ENCODE measurements around the gene EMSY. TPM values are rescaled to one million over a fixed set of nuclear protein-coding genes. Genes with fewer than 3 reads are reported as not detected.

Gene EMSY
- total RNA-seq, 5 donors from 2014 or later (not counting 1 experiment from before 2014, with no cell fraction given): 33.4 to 39.0 (median 38.0) TPM

- no peak for ATAC-seq (replicated peaks in 1 of 4)
- Mint-ChIP-seq H3K27me3 (no peaks in the 10 kb centered on the region), H3K4me1 (peaks cover 37 to 52% (median 40%) of the 10 kb centered on the region in 3 donors), H3K36me3 (peaks cover 38% of the 10 kb centered on the region), H3K27ac (no peak overlapping the region), H3K9me3 (no peaks in the 10 kb centered on the region), H3K4me3 (no peak overlapping the region)
- ChIA-PET CTCF (no interaction called here), POLR2A (no interaction called here)
- DNase-seq: no peak
- Histone ChIP-seq H3K27me3 (replicated peaks in 1 of 2; ENCODE audit: control insufficient read depth in 2 of 2, extremely low read depth in 1 of 2, insufficient read depth in 2 of 2, low read length in 1 of 2) (no peaks in the 10 kb centered on the region), H3K4me3 (ENCODE audit: control insufficient read depth in 1 of 2, extremely low read depth in 1 of 2, low read length in 1 of 2) (no peak overlapping the region), H3K4me1 (ENCODE audit: control insufficient read depth in 1 of 2, extremely low read depth in 1 of 2, insufficient read depth in 2 of 2, low read length in 2 of 2) (peaks cover 8% of the 10 kb centered on the region in 2 experiments), H3K36me3 (ENCODE audit: control insufficient read depth in 2 of 2, extremely low read depth in 1 of 2, insufficient read depth in 1 of 2, low read length in 1 of 2) (peaks cover 4 to 40% of the 10 kb centered on the region in 2 donors), H3K27ac (ENCODE audit: low read length) (no peak overlapping the region), H3K9me3 (no peaks in the 10 kb centered on the region)
- no CpG with 5 or more reads among the region's 2 CpGs for WGBS (ENCODE audit: insufficient coverage)
Measured at GRCh38 chr11:76448506-76448905, 3.7 kb downstream of the EMSY start.

- WGBS (ENCODE audit: insufficient coverage): 100% methylated on average over 1 of the region's 6 CpGs
- Mint-ChIP-seq H3K27ac (no peak overlapping the region), H3K36me3 (peaks cover 34% of the 10 kb centered on the region), H3K4me3 (no peak overlapping the region), H3K27me3 (no peaks in the 10 kb centered on the region), H3K9me3 (no peaks in the 10 kb centered on the region), H3K4me1 (peaks cover 13 to 24% (median 18%) of the 10 kb centered on the region in 3 donors)
- Histone ChIP-seq H3K4me1 (ENCODE audit: control insufficient read depth in 1 of 2, extremely low read depth in 1 of 2, insufficient read depth in 2 of 2, low read length in 2 of 2) (no peaks in the 10 kb centered on the region), H3K4me3 (ENCODE audit: control insufficient read depth in 1 of 2, extremely low read depth in 1 of 2, low read length in 1 of 2) (no peak overlapping the region), H3K27ac (ENCODE audit: low read length) (no peak overlapping the region), H3K9me3 (no peaks in the 10 kb centered on the region), H3K27me3 (replicated peaks in 1 of 2; ENCODE audit: control insufficient read depth in 2 of 2, extremely low read depth in 1 of 2, insufficient read depth in 2 of 2, low read length in 1 of 2) (no peaks in the 10 kb centered on the region), H3K36me3 (ENCODE audit: control insufficient read depth in 2 of 2, extremely low read depth in 1 of 2, insufficient read depth in 1 of 2, low read length in 1 of 2) (peaks cover 0 to 57% of the 10 kb centered on the region in 2 donors)
- ChIA-PET POLR2A (no interaction called here), CTCF (no interaction called here)
- ATAC-seq (replicated peaks in 1 of 4) (no peak), DNase-seq (no peak)
Measured at GRCh38 chr11:76453248-76453647, 8.4 kb downstream of the EMSY start.

GRCh38 chr11:76455331-76455730 is 10.5 kb downstream of the EMSY start:
- ChIA-PET CTCF (interaction anchor here in 1 of 2 donors (0.6 kb wide), 1 partner anchor 63 kb away, joined by 5 read pairs; no protein-coding TSS in a partner anchor), POLR2A (no interaction called here)
- Mint-ChIP-seq H3K27ac (no peak overlapping the region), H3K9me3 (no peaks in the 10 kb centered on the region), H3K27me3 (no peaks in the 10 kb centered on the region), H3K36me3 (peaks cover 39% of the 10 kb centered on the region), H3K4me1 (peaks cover 5 to 10% (median 9%) of the 10 kb centered on the region in 3 donors), H3K4me3 (no peak overlapping the region)
- DNase-seq: no peak
- Histone ChIP-seq H3K27me3 (replicated peaks in 1 of 2; ENCODE audit: control insufficient read depth in 2 of 2, extremely low read depth in 1 of 2, insufficient read depth in 2 of 2, low read length in 1 of 2) (no peaks in the 10 kb centered on the region), H3K36me3 (ENCODE audit: control insufficient read depth in 2 of 2, extremely low read depth in 1 of 2, insufficient read depth in 1 of 2, low read length in 1 of 2) (peaks cover 0 to 65% of the 10 kb centered on the region in 2 donors), H3K9me3 (no peaks in the 10 kb centered on the region), H3K4me1 (ENCODE audit: control insufficient read depth in 1 of 2, extremely low read depth in 1 of 2, insufficient read depth in 2 of 2, low read length in 2 of 2) (no peaks in the 10 kb centered on the region), H3K27ac (ENCODE audit: low read length) (no peak overlapping the region), H3K4me3 (ENCODE audit: control insufficient read depth in 1 of 2, extremely low read depth in 1 of 2, low read length in 1 of 2) (no peak overlapping the region)
- no peak for ATAC-seq (replicated peaks in 1 of 4)
- no CpG with 5 or more reads among the region's 2 CpGs for WGBS (ENCODE audit: insufficient coverage)

GRCh38 chr11:76455931-76456330 is 11.1 kb downstream of the EMSY start:
- Mint-ChIP-seq H3K4me3 (no peak overlapping the region), H3K27ac (no peak overlapping the region), H3K36me3 (peaks cover 39% of the 10 kb centered on the region), H3K27me3 (no peaks in the 10 kb centered on the region), H3K9me3 (no peaks in the 10 kb centered on the region), H3K4me1 (peaks cover 5 to 9% (median 9%) of the 10 kb centered on the region in 3 donors)
- ATAC-seq (replicated peaks in 1 of 4) (no peak), DNase-seq (no peak)
- H3K27me3 ChIP-seq (replicated peaks in 1 of 2; ENCODE audit: control insufficient read depth in 2 of 2, extremely low read depth in 1 of 2, insufficient read depth in 2 of 2, low read length in 1 of 2): no peaks in the 10 kb centered on the region
- H3K9me3 ChIP-seq: no peaks in the 10 kb centered on the region
- H3K36me3 ChIP-seq (ENCODE audit: control insufficient read depth in 2 of 2, extremely low read depth in 1 of 2, insufficient read depth in 1 of 2, low read length in 1 of 2): peaks cover 0 to 60% of the 10 kb centered on the region in 2 donors
- no peak overlapping the region for H3K27ac ChIP-seq (ENCODE audit: low read length)
- no peak overlapping the region for H3K4me3 ChIP-seq (ENCODE audit: control insufficient read depth in 1 of 2, extremely low read depth in 1 of 2, low read length in 1 of 2)
- H3K4me1 ChIP-seq (ENCODE audit: control insufficient read depth in 1 of 2, extremely low read depth in 1 of 2, insufficient read depth in 2 of 2, low read length in 2 of 2): no peaks in the 10 kb centered on the region
- ChIA-PET CTCF (interaction anchor here in 1 of 2 donors (0.6 kb wide), 1 partner anchor 62 kb away, joined by 5 read pairs; no protein-coding TSS in a partner anchor), POLR2A (no interaction called here)

GRCh38 chr11:76456571-76456970 is 11.8 kb downstream of the EMSY start:
- no CpG with 5 or more reads among the region's 2 CpGs for WGBS (ENCODE audit: insufficient coverage)
- POLR2A ChIA-PET: no interaction called here
- Mint-ChIP-seq H3K27me3 (no peaks in the 10 kb centered on the region), H3K4me1 (peaks cover 5 to 9% (median 5%) of the 10 kb centered on the region in 3 donors), H3K36me3 (peaks cover 36% of the 10 kb centered on the region), H3K9me3 (no peaks in the 10 kb centered on the region), H3K4me3 (no peak overlapping the region), H3K27ac (no peak overlapping the region)
- Histone ChIP-seq H3K27ac (ENCODE audit: low read length) (no peak overlapping the region), H3K36me3 (ENCODE audit: control insufficient read depth in 2 of 2, extremely low read depth in 1 of 2, insufficient read depth in 1 of 2, low read length in 1 of 2) (peaks cover 0 to 58% of the 10 kb centered on the region in 2 donors), H3K4me3 (ENCODE audit: control insufficient read depth in 1 of 2, extremely low read depth in 1 of 2, low read length in 1 of 2) (no peak overlapping the region), H3K9me3 (no peaks in the 10 kb centered on the region), H3K27me3 (replicated peaks in 1 of 2; ENCODE audit: control insufficient read depth in 2 of 2, extremely low read depth in 1 of 2, insufficient read depth in 2 of 2, low read length in 1 of 2) (no peaks in the 10 kb centered on the region), H3K4me1 (ENCODE audit: control insufficient read depth in 1 of 2, extremely low read depth in 1 of 2, insufficient read depth in 2 of 2, low read length in 2 of 2) (no peaks in the 10 kb centered on the region)
- CTCF ChIA-PET: no interaction called here
- DNase-seq (no peak), ATAC-seq (replicated peaks in 1 of 4) (no peak)

GRCh38 chr11:76459299-76459698 is 14.5 kb downstream of the EMSY start:
- Mint-ChIP-seq H3K4me1 (peaks cover 3 to 12% (median 5%) of the 10 kb centered on the region in 3 donors), H3K4me3 (no peak overlapping the region), H3K36me3 (peaks cover 36% of the 10 kb centered on the region), H3K9me3 (no peaks in the 10 kb centered on the region), H3K27me3 (no peaks in the 10 kb centered on the region), H3K27ac (no peak overlapping the region)
- H3K27me3 ChIP-seq (replicated peaks in 1 of 2; ENCODE audit: control insufficient read depth in 2 of 2, extremely low read depth in 1 of 2, insufficient read depth in 2 of 2, low read length in 1 of 2): no peaks in the 10 kb centered on the region
- ChIA-PET POLR2A (no interaction called here), CTCF (interaction anchor here in 1 of 2 donors (0.6 to 1.2 kb wide), 2 partner anchors 12 to 1020 kb away, joined by 3 read pairs; no protein-coding TSS in a partner anchor)
- no peak for ATAC-seq (replicated peaks in 1 of 4)
- no peak overlapping the region for H3K4me3 ChIP-seq (ENCODE audit: control insufficient read depth in 1 of 2, extremely low read depth in 1 of 2, low read length in 1 of 2)
- WGBS (ENCODE audit: insufficient coverage): 100% methylated on average over 1 of the region's 4 CpGs
- no peak overlapping the region for H3K27ac ChIP-seq (ENCODE audit: low read length)
- H3K9me3 ChIP-seq: no peaks in the 10 kb centered on the region
- DNase-seq: no peak
- H3K36me3 ChIP-seq (ENCODE audit: control insufficient read depth in 2 of 2, extremely low read depth in 1 of 2, insufficient read depth in 1 of 2, low read length in 1 of 2): peaks cover 4 to 49% of the 10 kb centered on the region in 2 donors
- H3K4me1 ChIP-seq (ENCODE audit: control insufficient read depth in 1 of 2, extremely low read depth in 1 of 2, insufficient read depth in 2 of 2, low read length in 2 of 2): no peaks in the 10 kb centered on the region

- peaks cover 4 to 45% of the 10 kb centered on the region in 2 donors for H3K36me3 ChIP-seq (ENCODE audit: control insufficient read depth in 2 of 2, extremely low read depth in 1 of 2, insufficient read depth in 1 of 2, low read length in 1 of 2)
- no peak overlapping the region for H3K4me3 ChIP-seq (ENCODE audit: control insufficient read depth in 1 of 2, extremely low read depth in 1 of 2, low read length in 1 of 2)
- H3K27me3 Mint-ChIP-seq: no peaks in the 10 kb centered on the region
- no CpG with 5 or more reads among the region's 3 CpGs for WGBS (ENCODE audit: insufficient coverage)
- DNase-seq: no peak
- no peaks in the 10 kb centered on the region for H3K9me3 ChIP-seq
- no peak overlapping the region for H3K27ac Mint-ChIP-seq
- H3K27ac ChIP-seq (ENCODE audit: low read length): no peak overlapping the region
- ATAC-seq (replicated peaks in 1 of 4): no peak
- H3K9me3 Mint-ChIP-seq: no peaks in the 10 kb centered on the region
- CTCF ChIA-PET: interaction anchor here (0.6 to 0.7 kb wide), 2 partner anchors 31 to 1019 kb away, joined by 3 read pairs; no protein-coding TSS in a partner anchor
- H3K4me1 ChIP-seq (ENCODE audit: control insufficient read depth in 1 of 2, extremely low read depth in 1 of 2, insufficient read depth in 2 of 2, low read length in 2 of 2): no peaks in the 10 kb centered on the region
- POLR2A ChIA-PET: no interaction called here
- H3K27me3 ChIP-seq (replicated peaks in 1 of 2; ENCODE audit: control insufficient read depth in 2 of 2, extremely low read depth in 1 of 2, insufficient read depth in 2 of 2, low read length in 1 of 2): no peaks in the 10 kb centered on the region
- H3K4me1 Mint-ChIP-seq: peaks cover 3 to 15% (median 5%) of the 10 kb centered on the region in 3 donors
- no peak overlapping the region for H3K4me3 Mint-ChIP-seq
- H3K36me3 Mint-ChIP-seq: peaks cover 42% of the 10 kb centered on the region
Measured at GRCh38 chr11:76459846-76460245, 15.0 kb downstream of the EMSY start.
